CD4-positive, alpha-beta T cell treated with Interleukin-15 for 4 hours (primary cell): Measurements from ENCODE around the gene CDKN2B-AS1.

Source experiments
- DNase-seq: peaks from one replicate; pipeline ENCODE4 v3.0.0-alpha.2; 2020; ENCODE audit warnings: low spot score

CDKN2B-AS1 gene

GRCh38 chr9:22088053-22088716 lies 93.6 kb downstream of the CDKN2B-AS1 start:
- DNase-seq, result no peak

GRCh38 chr9:22088717-22089061 lies 94.1 kb downstream of the CDKN2B-AS1 start:
- no peak for DNase-seq

GRCh38 chr9:22097707-22098106 lies 103.1 kb downstream of the CDKN2B-AS1 start:
- DNase-seq, result peak; percentile 35

GRCh38 chr9:22098643-22099332 lies 104.2 kb downstream of the CDKN2B-AS1 start:
- no peak for DNase-seq

GRCh38 chr9:22100626-22101025 lies 106.0 kb downstream of the CDKN2B-AS1 start:
- DNase-seq, result no peak

GRCh38 chr9:22102146-22103053 lies 107.8 kb downstream of the CDKN2B-AS1 start:
- DNase-seq, result no peak

GRCh38 chr9:22103685-22104575 lies 109.3 kb downstream of the CDKN2B-AS1 start:
- no peak for DNase-seq

- DNase-seq, result no peak
Observed at GRCh38 chr9:22105005-22105722, 110.6 kb downstream of the CDKN2B-AS1 start.

- DNase-seq, result no peak
Observed at GRCh38 chr9:22107202-22108045, 112.8 kb downstream of the CDKN2B-AS1 start.

GRCh38 chr9:22108581-22109370 lies 114.2 kb downstream of the CDKN2B-AS1 start:
- DNase-seq, result no peak

- no peak for DNase-seq
Observed at GRCh38 chr9:22111176-22111953, 116.8 kb downstream of the CDKN2B-AS1 start.

- DNase-seq, result no peak
Observed at GRCh38 chr9:22111954-22112247, 117.3 kb downstream of the CDKN2B-AS1 start.

- no peak for DNase-seq
Observed at GRCh38 chr9:22112870-22113821, 118.6 kb downstream of the CDKN2B-AS1 start.

- DNase-seq, result no peak
Observed at GRCh38 chr9:22114956-22115355, 120.4 kb downstream of the CDKN2B-AS1 start.

GRCh38 chr9:22116758-22117157 lies 122.2 kb downstream of the CDKN2B-AS1 start:
- no peak for DNase-seq

- DNase-seq, result no peak
Observed at GRCh38 chr9:22117511-22118384, 123.2 kb downstream of the CDKN2B-AS1 start.
